GM19468 (cell line): Measurements from ENCODE around the gene HEPH.
"Not testable (repeated sequence)": the region's sequence is repeated elsewhere in the genome, so short reads cannot be mapped to it uniquely, and the experiment has no call there.

ENCODE experiments used
- ATAC-seq: cut with Tn5 transposase; IDR thresholded peaks from one replicate; pipeline ENCODE4 v1.9.1; 2021; ENCODE audit warnings: mild to moderate bottlenecking, moderate library complexity, moderate number of reproducible peaks; ENCODE audit not compliant: unreplicated experiment; ENCODE audit errors: extremely low read depth

Gene HEPH

GRCh38 chrX:66203114-66203513, 39.1 kb downstream of the HEPH start:
- no peak for ATAC-seq

DNA sequence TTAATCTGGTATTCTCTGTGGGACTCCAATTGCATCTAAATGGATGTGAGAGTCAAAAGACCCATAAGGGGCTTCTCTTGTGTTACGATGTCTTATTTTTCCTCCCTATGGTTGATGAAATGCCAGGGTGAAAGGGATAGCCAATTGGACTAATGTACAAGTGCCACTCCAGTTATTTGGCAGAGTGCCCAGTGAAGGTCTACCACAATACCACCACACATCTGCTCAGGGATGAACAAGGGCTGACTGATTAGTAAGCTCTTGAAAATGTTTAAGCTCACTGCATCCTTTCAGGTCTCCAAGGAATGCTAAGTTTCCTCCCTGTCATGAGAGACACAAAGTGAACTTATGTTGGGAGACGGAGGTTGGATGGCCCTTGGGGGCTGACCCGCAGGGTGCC, 57.8 kb downstream of the HEPH start:
- no peak for ATAC-seq

DNA sequence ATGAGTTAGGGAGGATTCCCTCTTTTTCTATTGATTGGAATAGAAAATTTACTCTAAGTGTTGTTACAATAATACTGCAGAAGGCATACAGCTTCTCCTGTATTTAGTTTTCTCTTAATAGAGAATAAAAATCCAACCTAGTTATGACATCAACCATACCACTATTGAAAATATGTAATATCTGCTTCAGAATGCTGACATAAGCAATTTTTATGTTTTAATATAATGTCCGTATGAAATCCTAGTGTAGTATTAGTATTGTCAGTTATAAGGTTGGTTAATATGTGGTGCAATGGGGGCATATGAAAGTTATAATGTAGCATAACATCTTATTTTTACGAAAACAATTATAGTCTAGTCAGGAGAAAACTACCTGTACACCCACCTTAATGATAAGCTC, 68.2 kb downstream of the HEPH start:
- ATAC-seq = no peak

DNA sequence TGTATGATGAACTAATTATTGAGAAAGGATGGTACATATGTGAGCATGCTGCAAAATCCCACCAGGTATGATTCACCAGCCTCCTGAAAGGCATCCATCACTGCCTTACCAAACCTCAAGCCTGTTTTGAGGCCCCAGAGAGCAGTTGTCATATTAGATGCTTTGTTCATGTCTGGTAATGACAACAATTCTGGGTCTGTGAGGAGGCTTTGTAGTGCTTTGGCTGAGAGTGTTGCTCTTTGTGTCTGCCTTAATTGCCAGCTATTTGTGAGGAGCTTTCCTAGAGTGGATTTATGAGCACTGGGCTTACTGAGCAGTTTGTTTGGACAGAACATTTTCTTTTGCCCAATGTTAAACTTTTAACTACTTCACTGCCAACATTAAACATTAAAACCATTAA, 69.2 kb downstream of the HEPH start:
- no peak for ATAC-seq

- ATAC-seq = not testable (repeated sequence)
Observed at GRCh38 chrX:66233904-66234303, 69.9 kb downstream of the HEPH start.

DNA sequence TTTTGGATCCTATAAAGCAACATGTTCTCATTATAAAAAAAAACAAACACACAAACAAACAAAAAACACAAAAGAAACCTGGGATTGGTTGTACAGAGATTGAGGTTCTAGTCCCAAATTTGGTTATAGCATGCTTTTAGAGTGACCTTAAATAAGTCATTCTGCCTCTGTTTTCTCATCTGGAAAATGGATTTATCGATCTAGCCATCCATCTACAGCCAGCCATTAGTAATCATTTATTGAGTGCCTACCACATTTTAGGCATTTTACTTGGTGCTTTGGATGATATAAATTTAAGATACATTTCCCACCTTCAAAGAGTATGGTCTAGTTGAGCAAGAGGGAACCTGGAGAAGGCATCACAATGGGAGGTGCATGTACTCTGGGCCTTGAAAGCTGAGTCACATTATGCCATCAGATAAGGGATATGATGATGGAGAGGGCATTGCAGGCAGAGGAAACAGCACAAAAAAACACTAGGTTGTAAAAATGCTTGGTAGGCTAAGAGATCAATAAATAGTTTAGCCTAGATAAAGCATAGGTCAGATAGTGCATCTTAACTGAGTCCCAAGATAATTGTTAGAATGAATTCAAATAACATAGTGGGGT, 91.4 kb downstream of the HEPH start:
- no peak for ATAC-seq

DNA sequence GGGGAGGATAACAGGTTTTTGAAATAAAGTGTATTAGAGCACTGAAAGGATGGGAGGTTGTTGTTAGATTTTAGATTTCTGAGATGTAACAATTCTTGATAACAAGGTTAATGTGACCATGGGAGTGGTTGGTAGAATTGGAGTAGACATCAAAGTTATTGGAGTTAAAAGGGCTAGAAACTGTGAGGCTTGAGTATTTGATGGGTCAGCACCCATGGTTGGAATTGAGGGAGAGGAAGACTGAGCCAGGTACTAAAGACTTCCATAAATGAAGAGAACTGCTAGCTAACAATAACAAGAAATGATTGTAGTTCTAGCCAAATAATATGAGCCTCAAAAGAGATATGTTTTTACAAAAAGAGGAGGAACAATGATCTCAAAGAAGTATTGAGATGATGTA, 98.8 kb downstream of the HEPH start:
- ATAC-seq = no peak
